Esophagus muscularis mucosa (tissue), 4 donors: ENCODE data around the gene AGAP1. TPM values are rescaled to one million over a fixed set of nuclear protein-coding genes. Genes with fewer than 3 reads are reported as not detected.

Experiments used
- DNase-seq: peaks from one replicate; pipeline ENCODE4 v3.0.0-alpha.2; 2017; ENCODE audit errors: extremely low spot score
- H3K27ac ChIP-seq, 4 donors: fragments of 200-600 bp; sonication (generic); replicated peaks in 1 of 4; 1 replicate in 3 of 4; 2 replicates in 1 of 4; pipeline ENCODE4 v1.5.1; 2016 to 2019; ENCODE audit warnings: mild to moderate bottlenecking in 1 of 4
- H3K27me3 ChIP-seq, 4 donors: fragments of 200-600 bp; sonication (generic); one replicate each; pipeline versions ENCODE4 v1.5.1 to v1.6.0; 2016 to 2019
- H3K36me3 ChIP-seq, 4 donors: fragments of 200-600 bp; sonication (generic); one replicate each; pipeline ENCODE4 v1.5.1; 2016 to 2019
- H3K4me1 ChIP-seq, 4 donors: fragments of 200-600 bp; sonication (generic); one replicate each; pipeline ENCODE4 v1.5.1; 2016 to 2019
- H3K4me3 ChIP-seq, 4 donors: fragments of 200-600 bp; sonication (generic); 1 replicate in 2 of 4; 2 replicates in 2 of 4; pipeline ENCODE4 v1.5.1; 2016 to 2019; ENCODE audit warnings: mild to moderate bottlenecking in 4 of 4, moderate library complexity in 1 of 4
- H3K9me3 ChIP-seq, 4 donors: fragments of 200-600 bp; sonication (generic); 1 replicate in 3 of 4; 2 replicates in 1 of 4; pipeline ENCODE4 v1.5.1; 2016 to 2019
- EP300 ChIP-seq: sonication (generic); formaldehyde crosslinking; IDR thresholded peaks from one replicate; pipeline ENCODE4 v1.6.1; 2017; ENCODE audit warnings: antibody characterized with exemption
- POLR2A ChIP-seq: fragments of 450-650 bp; IDR thresholded peaks from one replicate; pipeline ENCODE4 v1.6.1; 2017; ENCODE audit warnings: antibody characterized with exemption, moderate library complexity, mild to moderate bottlenecking, low read depth
- POLR2AphosphoS5 ChIP-seq, 2 donors: sonication (generic); formaldehyde crosslinking; IDR thresholded peaks; one replicate each; pipeline ENCODE4 v1.6.1; 2017; ENCODE audit warnings: antibody characterized with exemption in 2 of 2
- WGBS: methylation state at CpG from one replicate; pipeline ENCODE4 v1.1.5; 2018; 5-methylcytosine and 5-hydroxymethylcytosine counted together
- intact Hi-C: fragments of 100-400 bp; cut with DNase I; formaldehyde crosslinking; loops from one replicate; pipeline ENCODE4 v1.15.1; 2023
- total RNA-seq, 4 donors: library from RNA; depleted of rRNA; stranded (reverse); fragments of >200 nt; gene quantifications; one replicate each; pipeline versions ENCODE4 v1.1.0 to v1.2.1, GENCODE V29; 2016
- TF ChIP-seq, protein P1 (sequence below), 3 experiments: fragments of 200-600 bp in 2 of 3; fragments of 450-650 bp in 1 of 3; sonication (generic) in 2 of 3; IDR thresholded peaks; one replicate each; pipeline ENCODE4 v1.5.1; 2017 to 2019; ENCODE audit warnings: antibody characterized with exemption in 3 of 3, mild to moderate bottlenecking in 2 of 3, moderate library complexity in 1 of 3

Gene AGAP1
- total RNA-seq, 4 donors from 2014 or later, result 37.9 to 62.4 (median 47.2) TPM

DNA sequence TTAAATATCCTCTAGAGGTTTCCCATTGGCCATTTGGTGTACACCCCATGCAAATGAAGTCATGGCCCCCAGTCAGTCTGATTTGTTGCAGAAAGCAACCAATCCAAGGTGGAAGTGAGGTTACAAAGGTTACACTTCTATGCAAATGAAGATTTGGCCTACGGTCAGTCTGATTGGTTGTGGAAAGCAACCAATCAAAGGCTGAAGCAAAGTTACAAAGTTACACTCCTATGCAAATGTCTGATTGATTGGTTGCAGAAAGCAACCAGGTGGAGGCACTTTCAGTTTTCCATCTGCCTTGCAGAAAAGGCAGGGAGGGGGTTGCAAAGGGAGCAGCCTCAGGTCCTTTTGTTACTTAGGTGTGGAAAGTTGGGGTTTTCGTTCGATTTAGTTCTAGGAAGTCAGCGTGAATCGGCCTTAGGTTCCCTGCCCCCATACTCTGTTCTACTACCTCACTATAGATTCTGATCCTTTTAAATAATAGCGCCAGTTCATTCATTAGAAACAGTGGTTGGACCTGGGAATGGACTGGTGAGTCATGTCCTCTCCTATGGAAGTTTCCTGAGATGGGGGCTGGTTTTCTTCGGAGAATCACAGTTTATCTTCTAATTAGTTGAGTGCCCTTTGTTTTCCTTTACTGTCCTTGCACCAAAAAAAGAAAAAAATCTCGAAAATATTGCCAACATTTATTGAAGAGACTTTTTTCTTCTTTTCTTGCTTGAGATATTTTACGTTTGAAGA lies 279.5 kb downstream of the AGAP1 start:
- no peak overlapping the region for H3K27ac ChIP-seq
- peaks cover 0 to 52% (median 12%) of the 10 kb centered on the region in 4 donors for H3K36me3 ChIP-seq
- WGBS, result 85% methylated on average over 9 of the region's 9 CpGs
- H3K4me3 ChIP-seq, result no peak overlapping the region
- TF ChIP-seq POLR2AphosphoS5 (IDR thresholded peaks at IDR 0.05) (no peak), POLR2A (no peak), EP300 (no peak)
- TF ChIP-seq, protein P1, sequence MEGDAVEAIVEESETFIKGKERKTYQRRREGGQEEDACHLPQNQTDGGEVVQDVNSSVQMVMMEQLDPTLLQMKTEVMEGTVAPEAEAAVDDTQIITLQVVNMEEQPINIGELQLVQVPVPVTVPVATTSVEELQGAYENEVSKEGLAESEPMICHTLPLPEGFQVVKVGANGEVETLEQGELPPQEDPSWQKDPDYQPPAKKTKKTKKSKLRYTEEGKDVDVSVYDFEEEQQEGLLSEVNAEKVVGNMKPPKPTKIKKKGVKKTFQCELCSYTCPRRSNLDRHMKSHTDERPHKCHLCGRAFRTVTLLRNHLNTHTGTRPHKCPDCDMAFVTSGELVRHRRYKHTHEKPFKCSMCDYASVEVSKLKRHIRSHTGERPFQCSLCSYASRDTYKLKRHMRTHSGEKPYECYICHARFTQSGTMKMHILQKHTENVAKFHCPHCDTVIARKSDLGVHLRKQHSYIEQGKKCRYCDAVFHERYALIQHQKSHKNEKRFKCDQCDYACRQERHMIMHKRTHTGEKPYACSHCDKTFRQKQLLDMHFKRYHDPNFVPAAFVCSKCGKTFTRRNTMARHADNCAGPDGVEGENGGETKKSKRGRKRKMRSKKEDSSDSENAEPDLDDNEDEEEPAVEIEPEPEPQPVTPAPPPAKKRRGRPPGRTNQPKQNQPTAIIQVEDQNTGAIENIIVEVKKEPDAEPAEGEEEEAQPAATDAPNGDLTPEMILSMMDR (IDR thresholded peaks at IDR 0.05), result no peak
- no peaks in the 10 kb centered on the region for H3K27me3 ChIP-seq
- H3K4me1 ChIP-seq, result peaks cover 0 to 3% (median 0%) of the 10 kb centered on the region in 4 donors
- intact Hi-C loops, result no loop called here
- H3K9me3 ChIP-seq, result no peaks in the 10 kb centered on the region
- DNase-seq, result no peak

GRCh38 chr2:235774153-235774870 lies 280.5 kb downstream of the AGAP1 start:
- Histone ChIP-seq H3K4me3 (no peak overlapping the region), H3K27me3 (no peaks in the 10 kb centered on the region), H3K27ac (no peak overlapping the region), H3K4me1 (peaks cover 0 to 4% (median 0%) of the 10 kb centered on the region in 4 donors), H3K9me3 (no peaks in the 10 kb centered on the region), H3K36me3 (peaks cover 0 to 50% (median 11%) of the 10 kb centered on the region in 4 donors)
- DNase-seq, result no peak
- 87% methylated on average over 15 of the region's 15 CpGs for WGBS
- TF ChIP-seq POLR2AphosphoS5 (IDR thresholded peaks at IDR 0.05) (no peak), EP300 (no peak), POLR2A (no peak)
- TF ChIP-seq, protein P1 (IDR thresholded peaks at IDR 0.05), result no peak
- intact Hi-C loops, result no loop called here

GRCh38 chr2:235776531-235776930 lies 282.7 kb downstream of the AGAP1 start:
- Histone ChIP-seq H3K4me1 (peaks cover 0 to 7% (median 0%) of the 10 kb centered on the region in 4 donors), H3K27ac (no peak overlapping the region), H3K4me3 (no peak overlapping the region), H3K36me3 (peaks cover 0 to 38% (median 9%) of the 10 kb centered on the region in 4 donors), H3K9me3 (no peaks in the 10 kb centered on the region), H3K27me3 (no peaks in the 10 kb centered on the region)
- 93% methylated on average over 14 of the region's 14 CpGs for WGBS
- intact Hi-C loops, result no loop called here
- no peak for DNase-seq
- TF ChIP-seq POLR2A (no peak), POLR2AphosphoS5 (IDR thresholded peaks at IDR 0.05) (no peak), EP300 (no peak)
- TF ChIP-seq, protein P1 (IDR thresholded peaks at IDR 0.05), result no peak

DNA sequence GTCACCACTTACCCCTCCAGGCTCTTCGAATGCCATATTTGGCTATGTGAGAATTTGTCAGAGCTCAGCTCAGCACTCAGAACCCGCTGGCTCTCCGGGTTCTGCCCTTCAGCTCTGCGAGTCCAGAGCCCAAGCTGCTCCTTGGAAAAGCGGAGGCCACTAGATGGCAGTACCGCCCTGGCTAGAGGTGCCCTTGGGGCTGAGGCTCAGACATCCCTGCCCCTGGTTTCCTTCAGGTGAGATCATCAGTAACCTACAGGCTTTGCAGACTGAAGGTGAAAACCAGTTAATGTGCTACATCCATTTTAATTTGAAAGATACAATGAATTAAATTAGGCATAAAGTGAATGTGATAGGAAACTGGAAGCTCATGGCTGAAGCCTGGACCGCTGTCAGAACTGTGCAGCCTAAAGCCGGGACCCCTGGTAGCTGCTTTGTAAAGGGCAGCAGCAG lies 285.6 kb downstream of the AGAP1 start:
- Histone ChIP-seq H3K36me3 (peaks cover 0 to 19% (median 8%) of the 10 kb centered on the region in 4 donors), H3K4me3 (no peak overlapping the region), H3K27me3 (no peaks in the 10 kb centered on the region), H3K4me1 (peaks cover 0 to 7% (median 0%) of the 10 kb centered on the region in 4 donors), H3K27ac (no peak overlapping the region), H3K9me3 (no peaks in the 10 kb centered on the region)
- no peak for DNase-seq
- 30% methylated on average over 8 of the region's 8 CpGs for WGBS
- TF ChIP-seq, protein P1 (IDR thresholded peaks at IDR 0.05), result peak; percentile 73 to 88 (median 74)
- TF ChIP-seq EP300 (no peak), POLR2AphosphoS5 (IDR thresholded peaks at IDR 0.05) (peak in 1 of 2 donors; percentile 23), POLR2A (no peak)
- intact Hi-C loops, result no loop called here
